Progenitor cell of endocrine pancreas (in vitro differentiated cells): Measurements from ENCODE around the gene GJD3. TPM values are rescaled to one million over a fixed set of nuclear protein-coding genes. Genes with fewer than 3 reads are reported as not detected.

ENCODE experiments used
- DNase-seq: peaks from one replicate; pipeline ENCODE4 v3.0.0; 2021; ENCODE audit warnings: low spot score; ENCODE audit not compliant: unreplicated experiment
- H3K27ac Mint-ChIP-seq: 2 replicates; pipeline ENCODE4 v1.8.0; 2021; ENCODE audit warnings: mild to moderate bottlenecking, moderate library complexity, mixed read lengths
- H3K27me3 Mint-ChIP-seq: 2 replicates; pipeline ENCODE4 v1.8.0; 2021; ENCODE audit warnings: mixed read lengths
- H3K36me3 Mint-ChIP-seq: 2 replicates; pipeline ENCODE4 v1.8.0; 2022; ENCODE audit warnings: mixed read lengths; ENCODE audit not compliant: insufficient read depth
- H3K4me1 Mint-ChIP-seq: 2 replicates; pipeline ENCODE4 v1.8.0; 2021; ENCODE audit warnings: low read depth, mixed read lengths
- H3K4me3 Mint-ChIP-seq: 2 replicates; pipeline ENCODE4 v1.8.0; 2021; ENCODE audit warnings: low read depth, mild to moderate bottlenecking, moderate library complexity, mixed read lengths
- H3K9me3 Mint-ChIP-seq: 2 replicates; pipeline ENCODE4 v1.8.0; 2021; ENCODE audit warnings: low read depth, mixed read lengths
- CTCF ChIP-seq: fragments of 200-600 bp; sonication (generic); IDR thresholded peaks from one replicate; pipeline ENCODE4 v1.5.0; 2021; ENCODE audit warnings: antibody characterized with exemption, mild to moderate bottlenecking; ENCODE audit not compliant: unreplicated experiment
- total RNA-seq: library from RNA; stranded (reverse); gene quantifications from 2 replicates; pipeline ENCODE4 v1.2.1, GENCODE V29; 2021

GJD3 gene
- total RNA-seq, 1 donor from 2014 or later, result not detected

- Mint-ChIP-seq H3K4me3 (peak overlapping the region; percentile 7), H3K27ac (peak overlapping the region; percentile 92), H3K36me3 (peaks cover 14% of the 10 kb centered on the region), H3K27me3 (no peaks in the 10 kb centered on the region), H3K9me3 (no peaks in the 10 kb centered on the region), H3K4me1 (peaks cover 71% of the 10 kb centered on the region)
- DNase-seq, result peak; percentile 62
- TF ChIP-seq CTCF, result no peak
Observed at GRCh38 chr17:40349895-40350688, 14.4 kb downstream of the GJD3 start.

DNA sequence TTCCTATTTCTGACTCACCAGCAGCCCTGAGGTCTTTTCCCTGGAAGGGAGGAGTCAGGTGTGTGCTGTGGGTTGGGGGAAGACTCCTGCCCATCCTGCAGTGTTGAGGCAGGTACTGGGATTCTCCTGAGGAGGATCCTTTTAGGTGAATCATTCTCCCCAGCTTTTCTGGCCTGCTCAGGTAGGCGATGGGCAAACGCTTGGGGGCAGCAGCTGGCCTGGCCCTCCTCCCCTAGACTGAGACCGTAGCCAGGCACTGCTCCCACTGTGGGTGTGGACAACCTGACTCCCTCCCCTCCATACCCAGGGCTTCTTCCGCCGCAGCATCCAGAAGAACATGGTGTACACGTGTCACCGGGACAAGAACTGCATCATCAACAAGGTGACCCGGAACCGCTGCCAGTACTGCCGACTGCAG is 15.1 kb downstream of the GJD3 start:
- no peak for TF ChIP-seq CTCF
- Mint-ChIP-seq H3K27me3 (no peaks in the 10 kb centered on the region), H3K9me3 (no peaks in the 10 kb centered on the region), H3K4me1 (peaks cover 73% of the 10 kb centered on the region), H3K27ac (peak overlapping the region; percentile 92), H3K36me3 (peaks cover 14% of the 10 kb centered on the region), H3K4me3 (no peak overlapping the region)
- no peak for DNase-seq

- Mint-ChIP-seq H3K27me3 (no peaks in the 10 kb centered on the region), H3K36me3 (peaks cover 14% of the 10 kb centered on the region), H3K9me3 (no peaks in the 10 kb centered on the region), H3K27ac (peak overlapping the region; percentile 80), H3K4me1 (peaks cover 77% of the 10 kb centered on the region), H3K4me3 (no peak overlapping the region)
- DNase-seq, result no peak
- no peak for TF ChIP-seq CTCF
Observed at GRCh38 chr17:40348562-40349476, 15.7 kb downstream of the GJD3 start.

GRCh38 chr17:40348136-40348504 is 16.4 kb downstream of the GJD3 start:
- no peaks in the 10 kb centered on the region for H3K9me3 Mint-ChIP-seq
- TF ChIP-seq CTCF, result no peak
- DNase-seq, result no peak
- peaks cover 83% of the 10 kb centered on the region for H3K4me1 Mint-ChIP-seq
- H3K36me3 Mint-ChIP-seq, result peaks cover 14% of the 10 kb centered on the region
- H3K4me3 Mint-ChIP-seq, result no peak overlapping the region
- no peaks in the 10 kb centered on the region for H3K27me3 Mint-ChIP-seq
- peak overlapping the region; percentile 85 for H3K27ac Mint-ChIP-seq
